GM23338 (cell line): ENCODE data around the gene TRIO. TPM values are rescaled to one million over a fixed set of nuclear protein-coding genes. Genes with fewer than 3 reads are reported as not detected.

Experiments used
- ATAC-seq: fragments of 200-7000 bp; cut with Tn5 transposase; 3 replicates; pipeline ENCODE4 v1.9.1; 2020
- DNase-seq: peaks from one replicate; pipeline ENCODE4 v3.0.0-alpha.2; 2015; ENCODE audit warnings: low spot score
- H2AFZ ChIP-seq: fragments of 200-600 bp; sonication (generic); 2 replicates; pipeline ENCODE4 v1.8.0; 2016; ENCODE audit warnings: antibody characterized with exemption, mild to moderate bottlenecking, moderate library complexity
- H3F3A ChIP-seq: fragments of 200-600 bp; sonication (generic); replicated peaks from 2 replicates; pipeline ENCODE4 v1.8.0; 2017; ENCODE audit warnings: antibody characterized with exemption, mixed run types, low read depth
- H3K27ac ChIP-seq: fragments of 200-600 bp; sonication (generic); 2 replicates; pipeline ENCODE4 v1.6.1; 2016; ENCODE audit warnings: low read depth
- H3K27me3 ChIP-seq: fragments of 200-600 bp; sonication (generic); 2 replicates; pipeline ENCODE4 v1.8.0; 2016; ENCODE audit warnings: mild to moderate bottlenecking, mixed run types, moderate library complexity; ENCODE audit not compliant: insufficient read depth
- H3K36me3 ChIP-seq: fragments of 200-600 bp; sonication (generic); 2 replicates; pipeline ENCODE4 v1.8.0; 2016; ENCODE audit warnings: mild to moderate bottlenecking; ENCODE audit not compliant: insufficient read depth
- H3K4me1 ChIP-seq: fragments of 200-600 bp; sonication (generic); 2 replicates; pipeline ENCODE4 v1.8.0; 2016; ENCODE audit warnings: mild to moderate bottlenecking, moderate library complexity; ENCODE audit not compliant: insufficient read depth
- H3K4me2 ChIP-seq: fragments of 200-600 bp; sonication (generic); 2 replicates; pipeline ENCODE4 v1.7.1; 2017; ENCODE audit warnings: mixed run types
- H3K4me3 ChIP-seq: fragments of 200-600 bp; sonication (generic); 2 replicates; pipeline ENCODE4 v1.6.1; 2016; ENCODE audit warnings: mixed run types
- H3K79me2 ChIP-seq: fragments of 200-600 bp; sonication (generic); replicated peaks from 2 replicates; pipeline ENCODE4 v1.8.0; 2017; ENCODE audit warnings: mild to moderate bottlenecking; ENCODE audit not compliant: insufficient read depth
- H3K9me2 ChIP-seq: fragments of 200-600 bp; sonication (generic); 2 replicates; pipeline ENCODE4 v1.8.0; 2017; ENCODE audit not compliant: insufficient read depth
- H4K20me1 ChIP-seq: fragments of 200-600 bp; sonication (generic); replicated peaks from 2 replicates; pipeline ENCODE4 v1.8.0; 2017; ENCODE audit warnings: mild to moderate bottlenecking; ENCODE audit not compliant: insufficient read depth
- H3K27ac Mint-ChIP-seq: 2 replicates; pipeline ENCODE4 v1.8.0; 2020; ENCODE audit warnings: inconsistent platforms, mild to moderate bottlenecking, moderate library complexity, mixed read lengths
- H3K27me3 Mint-ChIP-seq: 3 replicates; pipeline ENCODE4 v1.8.0; 2022; ENCODE audit warnings: low read depth, mild to moderate bottlenecking, moderate library complexity, mixed read lengths, inconsistent platforms; ENCODE audit not compliant: insufficient read depth, poor library complexity
- H3K36me3 Mint-ChIP-seq: 3 replicates; pipeline ENCODE4 v1.8.0; 2021; ENCODE audit warnings: low read depth, mild to moderate bottlenecking, inconsistent platforms, moderate library complexity, mixed read lengths
- H3K4me1 Mint-ChIP-seq: 3 replicates; pipeline ENCODE4 v1.8.0; 2020; ENCODE audit warnings: mild to moderate bottlenecking, inconsistent platforms, mixed read lengths
- H3K4me3 Mint-ChIP-seq: 3 replicates; pipeline ENCODE4 v1.8.0; 2021; ENCODE audit warnings: moderate library complexity, mild to moderate bottlenecking, inconsistent platforms, mixed read lengths
- H3K9me3 Mint-ChIP-seq: 3 replicates; pipeline ENCODE4 v1.8.0; 2020; ENCODE audit warnings: moderate library complexity, mild to moderate bottlenecking, inconsistent platforms, mixed read lengths
- CREB1 ChIP-seq: fragments of 250-450 bp; sonication (Bioruptor Pico); IDR thresholded peaks from 2 replicates; pipeline ENCODE4 v1.5.0; 2020; ENCODE audit warnings: low read depth, mild to moderate bottlenecking, moderate library complexity
- EZH2 ChIP-seq: fragments of 200-600 bp; sonication (generic); IDR thresholded peaks from one replicate; pipeline ENCODE4 v1.8.0; 2017; ENCODE audit warnings: antibody characterized with exemption, mild to moderate bottlenecking, low read depth; ENCODE audit not compliant: unreplicated experiment
- EZH2phosphoT487 ChIP-seq: fragments of 200-600 bp; sonication (generic); IDR thresholded peaks from one replicate; pipeline ENCODE4 v1.8.1; 2018; ENCODE audit warnings: antibody characterized with exemption; ENCODE audit not compliant: unreplicated experiment
- JUNB ChIP-seq: IDR thresholded peaks from one replicate; pipeline ENCODE4 v1.6.1; 2016; ENCODE audit warnings: antibody characterized with exemption; ENCODE audit not compliant: unreplicated experiment
- NANOG ChIP-seq: IDR thresholded peaks from 2 replicates; pipeline ENCODE4 v1.6.1; 2016; ENCODE audit warnings: antibody characterized with exemption, borderline replicate concordance
- POLR2AphosphoS5 ChIP-seq: IDR thresholded peaks from 2 replicates; pipeline ENCODE4 v1.6.1; 2016; ENCODE audit warnings: antibody characterized with exemption, low read depth
- STAT1 ChIP-seq: IDR thresholded peaks from one replicate; pipeline ENCODE4 v1.6.1; 2016; ENCODE audit warnings: antibody characterized with exemption; ENCODE audit not compliant: unreplicated experiment
- ZNF114 ChIP-seq: fragments of 250-450 bp; sonication (Bioruptor Pico); IDR thresholded peaks from 2 replicates; pipeline ENCODE4 v1.5.0; 2020; ENCODE audit warnings: mild to moderate bottlenecking, moderate library complexity
- ZNF331 ChIP-seq: fragments of 250-450 bp; sonication (Bioruptor Pico); IDR thresholded peaks from 2 replicates; pipeline ENCODE4 v1.5.0; 2020; ENCODE audit warnings: low read depth, mild to moderate bottlenecking, moderate library complexity
- polyA plus RNA-seq: library from polyadenylated mRNA; unstranded; fragments of >200 nt; fragmentation: Nextera tagmentation; extraction: Ambion mirVana; gene quantifications from 2 replicates; pipeline ENCODE4 v1.2.1, GENCODE V29; 2016
- total RNA-seq: library from RNA; depleted of rRNA; stranded (reverse); fragments of >200 nt; shearing (Covaris generic); gene quantifications from 2 replicates; pipeline ENCODE4 v1.2.3, GENCODE V29; 2014
- TF ChIP-seq, protein P1 (sequence below), 2 experiments: fragments of 200-600 bp in 1 of 2; sonication (generic) in 1 of 2; conservative IDR thresholded peaks; 2 replicates each; pipeline versions ENCODE4 v1.5.1 to v1.6.1; 2016 to 2017; ENCODE audit warnings: antibody characterized with exemption in 2 of 2, low read depth in 2 of 2, mild to moderate bottlenecking in 2 of 2, moderate library complexity in 1 of 2
- TF ChIP-seq, protein P2 (sequence below): IDR thresholded peaks from one replicate; pipeline ENCODE4 v1.6.1; 2018; ENCODE audit warnings: antibody characterized with exemption; ENCODE audit not compliant: unreplicated experiment
- TF ChIP-seq, protein P3 (sequence below): fragments of 250-450 bp; sonication (Bioruptor Pico); IDR thresholded peaks from 2 replicates; pipeline ENCODE4 v1.5.0; 2020; ENCODE audit warnings: mild to moderate bottlenecking, moderate library complexity
- TF ChIP-seq, protein P4 (sequence below): IDR thresholded peaks from 2 replicates; pipeline ENCODE4 v1.6.1; 2016; ENCODE audit warnings: antibody characterized with exemption

TRIO gene
- total and polyA plus RNA-seq, 2 experiments from 2014 or later = 13.8 to 113 TPM

DNA sequence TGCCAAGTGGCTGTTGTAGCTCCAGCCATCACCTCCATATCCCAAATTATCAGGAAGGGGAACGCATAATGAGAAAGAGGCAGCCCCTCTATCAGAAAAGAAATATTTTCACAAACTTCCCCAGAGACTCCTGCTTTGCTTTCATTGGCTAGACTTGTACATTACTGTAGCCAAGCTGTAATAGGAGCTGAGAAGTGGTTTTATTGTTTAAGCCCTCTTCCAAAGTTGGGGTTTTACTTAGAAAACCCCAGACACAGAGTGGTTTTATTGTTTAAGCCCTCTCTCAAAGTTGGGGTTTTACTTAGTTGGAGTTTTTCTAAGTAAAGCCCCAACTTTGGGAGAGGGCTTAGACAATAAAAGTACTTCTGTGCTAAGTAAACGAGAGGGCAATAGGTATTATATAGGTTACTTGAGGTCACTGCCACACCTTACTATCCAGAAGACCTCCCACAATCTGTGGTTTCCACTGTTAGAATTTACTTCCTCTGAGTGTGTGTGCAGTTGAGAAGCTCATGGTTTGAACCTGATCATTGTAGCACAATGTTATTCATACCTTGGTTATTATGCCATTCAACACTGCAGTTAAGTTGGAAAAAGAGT lies 222.8 kb downstream of the TRIO start:
- Mint-ChIP-seq H3K4me1 (peaks cover 14% of the 10 kb centered on the region; the same call in 2 of the 3 replicates), H3K27ac (no peak overlapping the region), H3K4me3 (no peak overlapping the region), H3K27me3 (peaks cover 6% of the 10 kb centered on the region), H3K36me3 (peaks cover 67% of the 10 kb centered on the region), H3K9me3 (no peaks in the 10 kb centered on the region)
- no peaks in the 10 kb centered on the region; the same call in none of the 2 replicates for H3K79me2 ChIP-seq
- no peak overlapping the region for H3K4me3 ChIP-seq
- ATAC-seq = no peak
- H3K4me2 ChIP-seq = no peak overlapping the region
- DNase-seq = no peak
- no peaks in the 10 kb centered on the region; the same call in 1 of the 2 replicates for H3K4me1 ChIP-seq
- no peak for TF ChIP-seq STAT1
- TF ChIP-seq ZNF114 (CRISPR knock-in tag) = no peak
- TF ChIP-seq CREB1 = no peak
- TF ChIP-seq, protein P1, sequence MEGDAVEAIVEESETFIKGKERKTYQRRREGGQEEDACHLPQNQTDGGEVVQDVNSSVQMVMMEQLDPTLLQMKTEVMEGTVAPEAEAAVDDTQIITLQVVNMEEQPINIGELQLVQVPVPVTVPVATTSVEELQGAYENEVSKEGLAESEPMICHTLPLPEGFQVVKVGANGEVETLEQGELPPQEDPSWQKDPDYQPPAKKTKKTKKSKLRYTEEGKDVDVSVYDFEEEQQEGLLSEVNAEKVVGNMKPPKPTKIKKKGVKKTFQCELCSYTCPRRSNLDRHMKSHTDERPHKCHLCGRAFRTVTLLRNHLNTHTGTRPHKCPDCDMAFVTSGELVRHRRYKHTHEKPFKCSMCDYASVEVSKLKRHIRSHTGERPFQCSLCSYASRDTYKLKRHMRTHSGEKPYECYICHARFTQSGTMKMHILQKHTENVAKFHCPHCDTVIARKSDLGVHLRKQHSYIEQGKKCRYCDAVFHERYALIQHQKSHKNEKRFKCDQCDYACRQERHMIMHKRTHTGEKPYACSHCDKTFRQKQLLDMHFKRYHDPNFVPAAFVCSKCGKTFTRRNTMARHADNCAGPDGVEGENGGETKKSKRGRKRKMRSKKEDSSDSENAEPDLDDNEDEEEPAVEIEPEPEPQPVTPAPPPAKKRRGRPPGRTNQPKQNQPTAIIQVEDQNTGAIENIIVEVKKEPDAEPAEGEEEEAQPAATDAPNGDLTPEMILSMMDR (conservative IDR thresholded peaks at IDR 0.05; ENCODE audit: low read depth in 2 of 2) = no peak
- no peak for TF ChIP-seq NANOG
- no peak for TF ChIP-seq EZH2phosphoT487
- TF ChIP-seq POLR2AphosphoS5 = no peak
- no peak for TF ChIP-seq JUNB
- TF ChIP-seq, protein P2, sequence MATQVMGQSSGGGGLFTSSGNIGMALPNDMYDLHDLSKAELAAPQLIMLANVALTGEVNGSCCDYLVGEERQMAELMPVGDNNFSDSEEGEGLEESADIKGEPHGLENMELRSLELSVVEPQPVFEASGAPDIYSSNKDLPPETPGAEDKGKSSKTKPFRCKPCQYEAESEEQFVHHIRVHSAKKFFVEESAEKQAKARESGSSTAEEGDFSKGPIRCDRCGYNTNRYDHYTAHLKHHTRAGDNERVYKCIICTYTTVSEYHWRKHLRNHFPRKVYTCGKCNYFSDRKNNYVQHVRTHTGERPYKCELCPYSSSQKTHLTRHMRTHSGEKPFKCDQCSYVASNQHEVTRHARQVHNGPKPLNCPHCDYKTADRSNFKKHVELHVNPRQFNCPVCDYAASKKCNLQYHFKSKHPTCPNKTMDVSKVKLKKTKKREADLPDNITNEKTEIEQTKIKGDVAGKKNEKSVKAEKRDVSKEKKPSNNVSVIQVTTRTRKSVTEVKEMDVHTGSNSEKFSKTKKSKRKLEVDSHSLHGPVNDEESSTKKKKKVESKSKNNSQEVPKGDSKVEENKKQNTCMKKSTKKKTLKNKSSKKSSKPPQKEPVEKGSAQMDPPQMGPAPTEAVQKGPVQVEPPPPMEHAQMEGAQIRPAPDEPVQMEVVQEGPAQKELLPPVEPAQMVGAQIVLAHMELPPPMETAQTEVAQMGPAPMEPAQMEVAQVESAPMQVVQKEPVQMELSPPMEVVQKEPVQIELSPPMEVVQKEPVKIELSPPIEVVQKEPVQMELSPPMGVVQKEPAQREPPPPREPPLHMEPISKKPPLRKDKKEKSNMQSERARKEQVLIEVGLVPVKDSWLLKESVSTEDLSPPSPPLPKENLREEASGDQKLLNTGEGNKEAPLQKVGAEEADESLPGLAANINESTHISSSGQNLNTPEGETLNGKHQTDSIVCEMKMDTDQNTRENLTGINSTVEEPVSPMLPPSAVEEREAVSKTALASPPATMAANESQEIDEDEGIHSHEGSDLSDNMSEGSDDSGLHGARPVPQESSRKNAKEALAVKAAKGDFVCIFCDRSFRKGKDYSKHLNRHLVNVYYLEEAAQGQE = no peak
- TF ChIP-seq, protein P3, sequence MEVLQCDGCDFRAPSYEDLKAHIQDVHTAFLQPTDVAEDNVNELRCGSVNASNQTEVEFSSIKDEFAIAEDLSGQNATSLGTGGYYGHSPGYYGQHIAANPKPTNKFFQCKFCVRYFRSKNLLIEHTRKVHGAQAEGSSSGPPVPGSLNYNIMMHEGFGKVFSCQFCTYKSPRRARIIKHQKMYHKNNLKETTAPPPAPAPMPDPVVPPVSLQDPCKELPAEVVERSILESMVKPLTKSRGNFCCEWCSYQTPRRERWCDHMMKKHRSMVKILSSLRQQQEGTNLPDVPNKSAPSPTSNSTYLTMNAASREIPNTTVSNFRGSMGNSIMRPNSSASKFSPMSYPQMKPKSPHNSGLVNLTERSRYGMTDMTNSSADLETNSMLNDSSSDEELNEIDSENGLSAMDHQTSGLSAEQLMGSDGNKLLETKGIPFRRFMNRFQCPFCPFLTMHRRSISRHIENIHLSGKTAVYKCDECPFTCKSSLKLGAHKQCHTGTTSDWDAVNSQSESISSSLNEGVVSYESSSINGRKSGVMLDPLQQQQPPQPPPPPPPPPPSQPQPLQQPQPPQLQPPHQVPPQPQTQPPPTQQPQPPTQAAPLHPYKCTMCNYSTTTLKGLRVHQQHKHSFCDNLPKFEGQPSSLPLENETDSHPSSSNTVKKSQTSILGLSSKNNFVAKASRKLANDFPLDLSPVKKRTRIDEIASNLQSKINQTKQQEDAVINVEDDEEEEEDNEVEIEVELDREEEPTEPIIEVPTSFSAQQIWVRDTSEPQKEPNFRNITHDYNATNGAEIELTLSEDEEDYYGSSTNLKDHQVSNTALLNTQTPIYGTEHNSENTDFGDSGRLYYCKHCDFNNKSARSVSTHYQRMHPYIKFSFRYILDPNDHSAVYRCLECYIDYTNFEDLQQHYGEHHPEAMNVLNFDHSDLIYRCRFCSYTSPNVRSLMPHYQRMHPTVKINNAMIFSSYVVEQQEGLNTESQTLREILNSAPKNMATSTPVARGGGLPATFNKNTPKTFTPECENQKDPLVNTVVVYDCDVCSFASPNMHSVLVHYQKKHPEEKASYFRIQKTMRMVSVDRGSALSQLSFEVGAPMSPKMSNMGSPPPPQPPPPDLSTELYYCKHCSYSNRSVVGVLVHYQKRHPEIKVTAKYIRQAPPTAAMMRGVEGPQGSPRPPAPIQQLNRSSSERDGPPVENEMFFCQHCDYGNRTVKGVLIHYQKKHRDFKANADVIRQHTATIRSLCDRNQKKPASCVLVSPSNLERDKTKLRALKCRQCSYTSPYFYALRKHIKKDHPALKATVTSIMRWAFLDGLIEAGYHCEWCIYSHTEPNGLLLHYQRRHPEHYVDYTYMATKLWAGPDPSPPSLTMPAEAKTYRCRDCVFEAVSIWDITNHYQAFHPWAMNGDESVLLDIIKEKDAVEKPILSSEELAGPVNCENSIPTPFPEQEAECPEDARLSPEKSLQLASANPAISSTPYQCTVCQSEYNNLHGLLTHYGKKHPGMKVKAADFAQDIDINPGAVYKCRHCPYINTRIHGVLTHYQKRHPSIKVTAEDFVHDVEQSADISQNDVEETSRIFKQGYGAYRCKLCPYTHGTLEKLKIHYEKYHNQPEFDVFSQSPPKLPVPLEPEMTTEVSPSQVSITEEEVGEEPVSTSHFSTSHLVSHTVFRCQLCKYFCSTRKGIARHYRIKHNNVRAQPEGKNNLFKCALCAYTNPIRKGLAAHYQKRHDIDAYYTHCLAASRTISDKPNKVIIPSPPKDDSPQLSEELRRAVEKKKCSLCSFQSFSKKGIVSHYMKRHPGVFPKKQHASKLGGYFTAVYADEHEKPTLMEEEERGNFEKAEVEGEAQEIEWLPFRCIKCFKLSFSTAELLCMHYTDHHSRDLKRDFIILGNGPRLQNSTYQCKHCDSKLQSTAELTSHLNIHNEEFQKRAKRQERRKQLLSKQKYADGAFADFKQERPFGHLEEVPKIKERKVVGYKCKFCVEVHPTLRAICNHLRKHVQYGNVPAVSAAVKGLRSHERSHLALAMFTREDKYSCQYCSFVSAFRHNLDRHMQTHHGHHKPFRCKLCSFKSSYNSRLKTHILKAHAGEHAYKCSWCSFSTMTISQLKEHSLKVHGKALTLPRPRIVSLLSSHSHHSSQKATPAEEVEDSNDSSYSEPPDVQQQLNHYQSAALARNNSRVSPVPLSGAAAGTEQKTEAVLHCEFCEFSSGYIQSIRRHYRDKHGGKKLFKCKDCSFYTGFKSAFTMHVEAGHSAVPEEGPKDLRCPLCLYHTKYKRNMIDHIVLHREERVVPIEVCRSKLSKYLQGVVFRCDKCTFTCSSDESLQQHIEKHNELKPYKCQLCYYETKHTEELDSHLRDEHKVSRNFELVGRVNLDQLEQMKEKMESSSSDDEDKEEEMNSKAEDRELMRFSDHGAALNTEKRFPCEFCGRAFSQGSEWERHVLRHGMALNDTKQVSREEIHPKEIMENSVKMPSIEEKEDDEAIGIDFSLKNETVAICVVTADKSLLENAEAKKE (CRISPR knock-in tag) = no peak
- no peak for TF ChIP-seq ZNF331 (CRISPR knock-in tag)
- TF ChIP-seq, protein P4, sequence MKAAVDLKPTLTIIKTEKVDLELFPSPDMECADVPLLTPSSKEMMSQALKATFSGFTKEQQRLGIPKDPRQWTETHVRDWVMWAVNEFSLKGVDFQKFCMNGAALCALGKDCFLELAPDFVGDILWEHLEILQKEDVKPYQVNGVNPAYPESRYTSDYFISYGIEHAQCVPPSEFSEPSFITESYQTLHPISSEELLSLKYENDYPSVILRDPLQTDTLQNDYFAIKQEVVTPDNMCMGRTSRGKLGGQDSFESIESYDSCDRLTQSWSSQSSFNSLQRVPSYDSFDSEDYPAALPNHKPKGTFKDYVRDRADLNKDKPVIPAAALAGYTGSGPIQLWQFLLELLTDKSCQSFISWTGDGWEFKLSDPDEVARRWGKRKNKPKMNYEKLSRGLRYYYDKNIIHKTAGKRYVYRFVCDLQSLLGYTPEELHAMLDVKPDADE = no peak
- TF ChIP-seq EZH2 = no peak
- H4K20me1 ChIP-seq = peaks cover 5% of the 10 kb centered on the region; the same call in 1 of the 2 replicates
- H2AFZ ChIP-seq = no peak overlapping the region
- H3K27me3 ChIP-seq = no peaks in the 10 kb centered on the region
- H3K9me2 ChIP-seq = no peaks in the 10 kb centered on the region
- no peak overlapping the region for H3K27ac ChIP-seq
- H3F3A ChIP-seq = no peaks in the 10 kb centered on the region
- H3K36me3 ChIP-seq = peaks cover 43% of the 10 kb centered on the region
